ENCODE measurements around the gene CCDC78.
A peak's percentile ranks its signal among the peaks of the same experiment; 100 is the strongest.
"Not testable (repeated sequence)": the region's sequence is repeated elsewhere in the genome, so short reads cannot be mapped to it uniquely, and the experiment has no call there.

The CCDC78 gene

DNA sequence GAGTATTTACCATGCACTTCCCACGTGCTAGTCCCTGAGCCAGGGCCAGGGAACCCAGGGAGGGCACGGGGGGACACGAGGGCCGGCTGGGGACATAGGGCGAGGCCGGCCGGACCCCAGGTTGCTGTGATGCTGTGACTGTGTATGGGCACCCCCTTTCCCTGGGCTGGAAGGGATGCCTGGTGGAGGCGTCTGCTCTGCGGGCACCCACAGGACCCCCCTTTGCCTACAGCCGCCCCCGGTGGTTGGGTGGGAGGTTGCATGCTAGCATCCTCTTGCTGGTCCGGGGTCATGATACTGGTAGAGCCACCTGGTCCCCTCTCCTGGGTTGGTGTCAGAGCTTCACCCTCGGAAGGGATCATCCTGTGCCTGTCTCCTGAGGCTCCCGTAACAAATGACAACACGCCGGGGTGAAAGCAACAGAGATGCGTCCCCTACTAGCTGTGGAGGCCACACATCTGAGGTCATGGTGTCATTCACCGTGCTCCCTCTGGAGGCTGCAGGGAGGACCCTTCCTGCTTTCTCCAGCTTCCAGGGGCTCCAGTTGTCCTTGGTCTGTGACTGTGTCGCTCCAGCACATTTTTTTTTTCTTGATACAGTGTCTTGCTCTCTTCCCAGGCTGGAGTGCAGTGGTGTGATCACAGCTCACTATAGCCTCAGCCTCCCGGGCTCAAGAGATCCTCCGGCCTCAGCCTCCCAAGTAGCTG lies 17.7 kb upstream of the CCDC78 start:
- no peak for DNase-seq (ENCODE audit: low read depth in 2 of 2)
- no peak overlapping the region for H3K4me3 ChIP-seq (replicated peaks in 1 of 2; ENCODE audit: low read depth in 2 of 2, low read length in 2 of 2)
- TF ChIP-seq, protein P1, sequence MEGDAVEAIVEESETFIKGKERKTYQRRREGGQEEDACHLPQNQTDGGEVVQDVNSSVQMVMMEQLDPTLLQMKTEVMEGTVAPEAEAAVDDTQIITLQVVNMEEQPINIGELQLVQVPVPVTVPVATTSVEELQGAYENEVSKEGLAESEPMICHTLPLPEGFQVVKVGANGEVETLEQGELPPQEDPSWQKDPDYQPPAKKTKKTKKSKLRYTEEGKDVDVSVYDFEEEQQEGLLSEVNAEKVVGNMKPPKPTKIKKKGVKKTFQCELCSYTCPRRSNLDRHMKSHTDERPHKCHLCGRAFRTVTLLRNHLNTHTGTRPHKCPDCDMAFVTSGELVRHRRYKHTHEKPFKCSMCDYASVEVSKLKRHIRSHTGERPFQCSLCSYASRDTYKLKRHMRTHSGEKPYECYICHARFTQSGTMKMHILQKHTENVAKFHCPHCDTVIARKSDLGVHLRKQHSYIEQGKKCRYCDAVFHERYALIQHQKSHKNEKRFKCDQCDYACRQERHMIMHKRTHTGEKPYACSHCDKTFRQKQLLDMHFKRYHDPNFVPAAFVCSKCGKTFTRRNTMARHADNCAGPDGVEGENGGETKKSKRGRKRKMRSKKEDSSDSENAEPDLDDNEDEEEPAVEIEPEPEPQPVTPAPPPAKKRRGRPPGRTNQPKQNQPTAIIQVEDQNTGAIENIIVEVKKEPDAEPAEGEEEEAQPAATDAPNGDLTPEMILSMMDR (IDR thresholded peaks at IDR 0.05; ENCODE audit: low read depth, low read length) = no peak

DNA sequence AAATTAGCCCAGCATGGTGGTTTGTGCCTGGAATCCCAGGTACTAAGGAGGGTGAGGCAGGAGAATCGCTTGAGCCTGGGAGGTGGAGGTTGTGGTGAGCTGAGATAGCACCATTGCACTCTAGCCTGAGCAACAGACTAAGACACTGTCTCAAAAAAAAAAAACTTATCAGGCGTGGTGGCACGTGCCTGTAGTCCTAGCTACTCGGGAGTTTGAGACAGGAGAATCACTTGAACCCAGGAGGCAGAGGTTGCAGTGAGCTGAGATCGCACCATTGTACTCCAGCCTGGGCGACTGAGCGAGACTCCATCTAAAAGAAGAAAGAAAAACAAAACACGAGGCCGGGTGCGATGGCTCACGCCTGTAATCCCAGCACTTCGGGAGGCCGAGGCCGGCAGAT lies 16.7 kb upstream of the CCDC78 start:
- not testable (repeated sequence) for H3K4me3 ChIP-seq (replicated peaks in 1 of 2; ENCODE audit: low read depth in 2 of 2, low read length in 2 of 2); DNase-seq (ENCODE audit: low read depth in 2 of 2)

DNA sequence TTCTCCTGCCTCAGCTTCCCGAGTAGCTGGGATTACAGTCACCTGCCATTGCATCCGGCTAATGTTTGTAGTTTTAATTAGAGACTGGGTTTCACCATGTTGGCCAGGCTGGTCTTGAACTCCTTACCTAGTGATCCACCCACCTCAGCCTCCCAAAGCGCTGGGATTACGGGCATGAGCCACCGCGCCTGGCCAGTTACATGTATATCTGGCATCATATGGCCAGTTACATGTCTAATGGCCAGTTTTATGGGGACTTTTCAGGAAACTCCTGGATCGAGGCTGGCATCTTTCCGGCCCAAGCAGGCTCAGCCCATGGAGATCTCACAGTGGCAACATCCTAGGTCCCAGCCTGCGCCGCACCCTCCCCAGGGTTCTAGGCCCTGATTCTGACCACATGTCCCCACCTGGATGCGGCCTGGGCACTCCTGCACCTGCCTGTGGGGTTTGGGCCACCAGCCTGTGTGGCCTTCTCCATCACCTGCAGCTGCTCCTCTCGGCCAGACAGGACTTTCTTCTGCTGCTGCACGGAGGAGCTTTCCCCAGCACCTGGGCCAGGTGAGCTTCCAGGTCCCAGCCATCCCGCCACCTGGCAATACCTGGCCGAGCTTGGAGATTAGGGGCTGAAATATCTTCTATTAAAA lies 15.9 kb upstream of the CCDC78 start:
- DNase-seq (ENCODE audit: low read depth in 2 of 2) = no peak
- TF ChIP-seq, protein P1 (IDR thresholded peaks at IDR 0.05; ENCODE audit: low read depth, low read length) = no peak
- no peak overlapping the region for H3K4me3 ChIP-seq (replicated peaks in 1 of 2; ENCODE audit: low read depth in 2 of 2, low read length in 2 of 2)

DNA sequence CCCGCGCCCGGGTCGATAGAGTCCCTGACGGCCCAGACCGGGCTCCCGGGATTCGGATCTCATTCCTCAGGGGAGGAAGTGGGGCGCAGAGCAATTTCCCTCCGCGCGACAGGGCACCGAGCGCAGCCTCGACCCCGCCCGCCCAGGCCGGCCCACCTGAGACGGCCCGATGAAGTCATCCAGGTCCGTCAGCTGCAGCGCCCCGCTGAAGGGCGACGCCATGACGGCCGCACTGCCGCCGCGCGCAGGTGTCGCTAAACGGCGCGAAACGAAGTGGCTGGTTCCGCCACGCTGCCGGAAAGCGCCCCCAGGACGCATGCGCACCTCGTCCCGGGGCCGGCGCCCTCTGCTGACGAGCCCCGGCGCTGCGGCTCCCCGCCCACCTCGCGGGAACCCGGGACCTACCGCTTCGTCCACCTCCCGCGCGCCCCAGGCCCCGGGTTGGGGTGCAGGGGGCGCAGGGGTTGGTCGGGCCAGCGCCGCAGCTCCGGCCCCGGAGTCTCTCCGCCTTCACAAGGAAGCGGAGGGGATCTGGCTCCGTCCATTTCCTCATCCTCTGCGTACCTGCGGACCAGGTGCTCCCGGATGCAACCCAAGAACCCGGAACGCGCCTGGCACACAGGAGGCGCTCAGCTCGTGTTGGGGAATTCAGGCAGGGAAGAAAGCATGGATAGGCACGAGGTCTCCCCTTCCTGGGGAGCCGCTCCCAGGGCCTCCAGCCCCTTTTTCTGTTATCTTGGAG lies 14.7 kb upstream of the CCDC78 start, which contains the start of gene CIAO3:
TSS of gene CIAO3 (minus strand) at position 234 of the 742 bp plus-strand sequence. CDS start at position 222, 12 bp downstream.
- TF ChIP-seq, protein P1 (IDR thresholded peaks at IDR 0.05; ENCODE audit: low read depth, low read length) = peak; percentile 26
- peak within 1 kb of the TSS; percentile 86 to 87 for H3K4me3 ChIP-seq (replicated peaks in 1 of 2; ENCODE audit: low read depth in 2 of 2, low read length in 2 of 2)
- peak; percentile 90 to 93 for DNase-seq (ENCODE audit: low read depth in 2 of 2)

DNA sequence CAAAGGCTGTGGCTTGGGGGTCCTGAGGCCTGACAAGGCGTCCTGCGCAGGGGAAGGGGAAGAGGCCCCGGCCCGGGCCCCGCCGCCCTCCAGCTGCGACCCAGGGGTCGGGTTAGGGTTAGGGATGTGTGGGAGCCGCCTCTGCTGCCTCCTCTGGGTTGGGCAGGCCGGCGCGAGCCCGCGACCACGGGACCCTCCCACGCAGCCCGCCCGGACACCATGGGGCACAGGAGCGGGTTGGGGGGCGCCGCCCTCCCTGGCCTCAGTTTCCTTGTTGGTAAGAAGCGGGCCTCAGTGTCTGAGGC lies 14.2 kb upstream of the CCDC78 start:
- peak overlapping the region; percentile 86 to 87 for H3K4me3 ChIP-seq (replicated peaks in 1 of 2; ENCODE audit: low read depth in 2 of 2, low read length in 2 of 2)
- DNase-seq (ENCODE audit: low read depth in 2 of 2) = no peak
- TF ChIP-seq, protein P1 (IDR thresholded peaks at IDR 0.05; ENCODE audit: low read depth, low read length) = no peak

DNA sequence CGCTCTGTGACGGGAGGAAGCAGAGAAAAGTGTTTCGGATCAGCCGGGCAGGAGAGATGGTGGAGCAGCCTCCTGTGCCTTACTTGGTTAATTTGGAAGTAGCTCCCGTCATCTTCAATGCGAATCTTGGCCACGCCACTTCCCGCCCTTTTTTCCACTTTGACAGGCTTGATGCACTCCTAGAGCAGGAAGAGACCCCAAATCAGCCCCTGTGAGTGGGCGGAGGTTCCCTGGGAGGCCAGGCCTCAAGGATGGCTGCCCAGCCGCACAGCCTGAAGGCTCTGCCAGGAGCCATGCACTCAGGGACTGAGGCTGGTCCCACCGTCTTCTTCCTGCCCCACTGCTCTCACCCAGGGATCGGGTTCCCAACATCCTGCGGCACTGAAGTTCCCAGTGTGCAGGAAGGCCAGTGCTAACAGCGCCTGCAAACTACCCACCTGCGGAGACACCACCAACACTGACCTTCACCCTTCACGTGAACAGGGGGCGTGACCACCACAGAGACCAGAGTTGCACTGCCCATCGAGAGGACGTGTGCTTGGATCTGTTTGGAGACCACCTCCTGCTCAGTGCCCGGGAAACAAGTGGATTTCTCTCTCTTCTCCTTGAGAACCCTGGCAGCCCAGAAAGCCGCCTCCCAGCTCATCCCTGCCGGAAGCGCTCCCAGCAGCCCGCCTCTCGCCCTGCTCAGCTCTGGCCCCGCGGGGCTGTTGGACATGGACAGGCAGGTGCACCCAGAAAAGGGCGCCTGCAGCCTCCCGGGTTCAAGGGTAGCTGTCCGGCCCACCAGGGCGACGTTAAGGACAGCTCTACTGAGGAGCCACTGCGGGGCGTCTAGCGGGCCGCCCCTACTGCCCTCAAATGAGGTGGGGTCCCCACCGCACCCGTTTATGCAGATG lies 13.6 kb upstream of the CCDC78 start:
- TF ChIP-seq, protein P1 (IDR thresholded peaks at IDR 0.05; ENCODE audit: low read depth, low read length) = no peak
- DNase-seq (ENCODE audit: low read depth in 2 of 2) = no peak
- peak overlapping the region; percentile 86 to 87 for H3K4me3 ChIP-seq (replicated peaks in 1 of 2; ENCODE audit: low read depth in 2 of 2, low read length in 2 of 2)
